SK-N-SH treated with all-trans-retinoic acid at 6 μM for 48 hours (cell line): ENCODE results near the gene VEGFB.

Source experiments
- ATAC-seq: fragments of 200-7000 bp; cut with Tn5 transposase; 3 replicates; pipeline ENCODE4 v1.9.1; 2020; ENCODE audit warnings: mild to moderate bottlenecking, moderate library complexity
- ARNTL ChIP-seq: fragments of 450-650 bp; formaldehyde crosslinking; IDR thresholded peaks from 2 replicates; pipeline ENCODE4 v1.5.0; 2020; ENCODE audit warnings: low read depth, mild to moderate bottlenecking, moderate library complexity, borderline replicate concordance
- BACH2 ChIP-seq: fragments of 250-450 bp; sonication (Bioruptor Pico); IDR thresholded peaks from 2 replicates; pipeline ENCODE4 v1.9.0; 2021; ENCODE audit warnings: mild to moderate bottlenecking, borderline replicate concordance
- CSDC2 ChIP-seq: fragments of 250-450 bp; sonication (Bioruptor Pico); IDR thresholded peaks from 2 replicates; pipeline ENCODE4 v1.5.0; 2020; ENCODE audit warnings: mild to moderate bottlenecking, moderate library complexity
- ESRRG ChIP-seq: fragments of 250-450 bp; sonication (Bioruptor Pico); IDR thresholded peaks from 2 replicates; pipeline ENCODE4 v1.6.1; 2021; ENCODE audit warnings: mild to moderate bottlenecking
- ISL1 ChIP-seq: fragments of 250-450 bp; sonication (Bioruptor Pico); IDR thresholded peaks from 2 replicates; pipeline ENCODE4 v2.1.2; 2022; ENCODE audit warnings: mild to moderate bottlenecking, moderate library complexity
- OSR1 ChIP-seq: fragments of 250-450 bp; sonication (Bioruptor Pico); IDR thresholded peaks from 2 replicates; pipeline ENCODE4 v1.8.0; 2022; ENCODE audit warnings: moderate library complexity, mild to moderate bottlenecking, inconsistent platforms
- PATZ1 ChIP-seq: fragments of 250-450 bp; sonication (Bioruptor Pico); IDR thresholded peaks from 2 replicates; pipeline ENCODE4 v1.8.0; 2020; ENCODE audit warnings: mild to moderate bottlenecking, moderate library complexity, borderline replicate concordance
- PPARA ChIP-seq: fragments of 250-450 bp; sonication (Bioruptor Pico); IDR thresholded peaks from 2 replicates; pipeline ENCODE4 v1.5.0; 2020; ENCODE audit warnings: mild to moderate bottlenecking, borderline replicate concordance
- RARB ChIP-seq: fragments of 250-450 bp; sonication (Bioruptor Pico); IDR thresholded peaks from 2 replicates; pipeline ENCODE4 v1.8.0; 2021; ENCODE audit warnings: mild to moderate bottlenecking, moderate library complexity
- SNAI2 ChIP-seq: fragments of 250-450 bp; sonication (Bioruptor Pico); IDR thresholded peaks from 2 replicates; pipeline ENCODE4 v1.5.0; 2020; ENCODE audit warnings: mild to moderate bottlenecking, moderate library complexity
- TCF4 ChIP-seq: fragments of 250-450 bp; sonication (Bioruptor Pico); IDR thresholded peaks from 2 replicates; pipeline ENCODE4 v1.8.0; 2021; ENCODE audit warnings: mild to moderate bottlenecking, moderate library complexity, borderline replicate concordance
- TOX ChIP-seq: fragments of 250-450 bp; sonication (Bioruptor Pico); IDR thresholded peaks from 2 replicates; pipeline ENCODE4 v1.8.0; 2021; ENCODE audit warnings: mild to moderate bottlenecking, moderate library complexity, borderline replicate concordance
- ZC3H10 ChIP-seq: fragments of 250-450 bp; sonication (Bioruptor Pico); IDR thresholded peaks from 2 replicates; pipeline ENCODE4 v1.5.1; 2021; ENCODE audit warnings: mild to moderate bottlenecking, moderate library complexity
- ZFP3 ChIP-seq: fragments of 250-450 bp; sonication (Bioruptor Pico); IDR thresholded peaks from 2 replicates; pipeline ENCODE4 v1.5.0; 2020; ENCODE audit warnings: mild to moderate bottlenecking, moderate library complexity
- ZFP30 ChIP-seq: fragments of 450-650 bp; formaldehyde crosslinking; IDR thresholded peaks from 2 replicates; pipeline ENCODE4 v1.5.0; 2022; ENCODE audit warnings: mild to moderate bottlenecking, moderate library complexity
- ZNF565 ChIP-seq: fragments of 450-650 bp; formaldehyde crosslinking; conservative IDR thresholded peaks from 2 replicates; pipeline ENCODE4 v1.5.0; 2020; ENCODE audit warnings: low read depth, mild to moderate bottlenecking, moderate library complexity
- ZNF8 ChIP-seq: fragments of 450-650 bp; formaldehyde crosslinking; IDR thresholded peaks from 2 replicates; pipeline ENCODE4 v1.5.0; 2020; ENCODE audit warnings: mild to moderate bottlenecking, moderate library complexity
- TF ChIP-seq, protein P1 (sequence below): fragments of 250-450 bp; sonication (Bioruptor Pico); IDR thresholded peaks from 2 replicates; pipeline ENCODE4 v1.5.0; 2020; ENCODE audit warnings: mild to moderate bottlenecking, moderate library complexity
- TF ChIP-seq, protein P2 (sequence below): fragments of 250-450 bp; sonication (Bioruptor Pico); IDR thresholded peaks from 2 replicates; pipeline ENCODE4 v1.5.1; 2020; ENCODE audit warnings: low read depth, mild to moderate bottlenecking, moderate library complexity
- TF ChIP-seq, protein P3 (sequence below): fragments of 250-450 bp; sonication (Bioruptor Pico); IDR thresholded peaks from 2 replicates; pipeline ENCODE4 v1.8.0; 2021; ENCODE audit warnings: low read depth, mild to moderate bottlenecking, moderate library complexity, borderline replicate concordance
- TF ChIP-seq, protein P4 (sequence below): fragments of 250-450 bp; sonication (Bioruptor Pico); IDR thresholded peaks from 2 replicates; pipeline ENCODE4 v1.5.1; 2021; ENCODE audit warnings: mild to moderate bottlenecking, moderate library complexity

VEGFB gene

GRCh38 chr11:64207256-64208085 is 26.9 kb upstream of the VEGFB start (continued):
- TF ChIP-seq, protein P1, sequence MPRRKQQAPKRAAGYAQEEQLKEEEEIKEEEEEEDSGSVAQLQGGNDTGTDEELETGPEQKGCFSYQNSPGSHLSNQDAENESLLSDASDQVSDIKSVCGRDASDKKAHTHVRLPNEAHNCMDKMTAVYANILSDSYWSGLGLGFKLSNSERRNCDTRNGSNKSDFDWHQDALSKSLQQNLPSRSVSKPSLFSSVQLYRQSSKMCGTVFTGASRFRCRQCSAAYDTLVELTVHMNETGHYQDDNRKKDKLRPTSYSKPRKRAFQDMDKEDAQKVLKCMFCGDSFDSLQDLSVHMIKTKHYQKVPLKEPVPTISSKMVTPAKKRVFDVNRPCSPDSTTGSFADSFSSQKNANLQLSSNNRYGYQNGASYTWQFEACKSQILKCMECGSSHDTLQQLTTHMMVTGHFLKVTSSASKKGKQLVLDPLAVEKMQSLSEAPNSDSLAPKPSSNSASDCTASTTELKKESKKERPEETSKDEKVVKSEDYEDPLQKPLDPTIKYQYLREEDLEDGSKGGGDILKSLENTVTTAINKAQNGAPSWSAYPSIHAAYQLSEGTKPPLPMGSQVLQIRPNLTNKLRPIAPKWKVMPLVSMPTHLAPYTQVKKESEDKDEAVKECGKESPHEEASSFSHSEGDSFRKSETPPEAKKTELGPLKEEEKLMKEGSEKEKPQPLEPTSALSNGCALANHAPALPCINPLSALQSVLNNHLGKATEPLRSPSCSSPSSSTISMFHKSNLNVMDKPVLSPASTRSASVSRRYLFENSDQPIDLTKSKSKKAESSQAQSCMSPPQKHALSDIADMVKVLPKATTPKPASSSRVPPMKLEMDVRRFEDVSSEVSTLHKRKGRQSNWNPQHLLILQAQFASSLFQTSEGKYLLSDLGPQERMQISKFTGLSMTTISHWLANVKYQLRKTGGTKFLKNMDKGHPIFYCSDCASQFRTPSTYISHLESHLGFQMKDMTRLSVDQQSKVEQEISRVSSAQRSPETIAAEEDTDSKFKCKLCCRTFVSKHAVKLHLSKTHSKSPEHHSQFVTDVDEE (CRISPR knock-in tag), result no peak
- TF ChIP-seq CSDC2, result no peak
- TF ChIP-seq ZNF8, result no peak
- no peak for TF ChIP-seq ZC3H10 (CRISPR knock-in tag)
- TF ChIP-seq ZFP3, result no peak
- TF ChIP-seq ESRRG, result no peak
- TF ChIP-seq PATZ1 (CRISPR knock-in tag), result no peak

DNA sequence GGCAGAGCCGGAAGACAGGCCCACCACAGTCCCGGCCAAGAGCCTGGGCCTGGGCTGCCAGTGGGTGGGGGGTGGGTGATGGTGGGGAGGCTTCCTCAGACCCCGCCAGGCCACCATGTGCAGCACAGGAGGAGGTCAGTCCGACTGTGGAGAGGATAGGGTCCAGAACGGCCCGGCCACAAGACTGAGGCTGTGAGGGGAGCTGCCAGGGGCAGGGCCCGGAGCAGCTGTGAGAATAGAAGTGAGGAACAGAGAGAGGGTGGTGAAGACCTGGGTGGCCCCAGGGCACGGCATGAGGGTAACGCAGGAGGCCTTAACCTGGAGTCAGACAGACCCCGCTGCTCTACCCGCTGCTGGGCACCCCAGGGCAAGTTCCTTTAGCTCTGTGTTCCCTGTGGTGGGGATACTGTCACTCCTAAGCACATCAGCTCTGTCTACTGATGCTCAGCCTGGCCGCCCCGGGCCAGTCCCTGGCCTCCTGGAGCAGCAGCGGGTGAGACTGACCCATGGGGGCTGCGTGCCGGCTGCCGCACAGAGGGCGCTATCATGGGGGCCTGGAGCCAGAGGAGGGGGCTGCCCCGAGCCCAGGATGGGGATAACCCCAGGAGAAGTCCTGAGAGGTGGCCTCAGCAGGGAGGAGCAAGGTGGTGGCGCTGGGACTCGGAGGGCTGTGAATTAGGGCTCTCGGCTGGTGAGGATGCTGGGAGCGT is 26.1 kb upstream of the VEGFB start:
- TF ChIP-seq PPARA (CRISPR knock-in tag) (no peak), TOX (no peak)
- TF ChIP-seq, protein P2, sequence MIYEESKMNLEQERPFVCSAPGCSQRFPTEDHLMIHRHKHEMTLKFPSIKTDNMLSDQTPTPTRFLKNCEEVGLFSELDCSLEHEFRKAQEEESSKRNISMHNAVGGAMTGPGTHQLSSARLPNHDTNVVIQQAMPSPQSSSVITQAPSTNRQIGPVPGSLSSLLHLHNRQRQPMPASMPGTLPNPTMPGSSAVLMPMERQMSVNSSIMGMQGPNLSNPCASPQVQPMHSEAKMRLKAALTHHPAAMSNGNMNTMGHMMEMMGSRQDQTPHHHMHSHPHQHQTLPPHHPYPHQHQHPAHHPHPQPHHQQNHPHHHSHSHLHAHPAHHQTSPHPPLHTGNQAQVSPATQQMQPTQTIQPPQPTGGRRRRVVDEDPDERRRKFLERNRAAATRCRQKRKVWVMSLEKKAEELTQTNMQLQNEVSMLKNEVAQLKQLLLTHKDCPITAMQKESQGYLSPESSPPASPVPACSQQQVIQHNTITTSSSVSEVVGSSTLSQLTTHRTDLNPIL (CRISPR knock-in tag), result no peak
- ATAC-seq, result no peak

- TF ChIP-seq TOX, result no peak
- no peak for TF ChIP-seq ISL1 (CRISPR knock-in tag)
- TF ChIP-seq ZFP30 (CRISPR knock-in tag), result no peak
- no peak for TF ChIP-seq OSR1 (CRISPR knock-in tag)
- no peak for TF ChIP-seq BACH2 (CRISPR knock-in tag)
- TF ChIP-seq, protein P1 (CRISPR knock-in tag), result no peak
- no peak for TF ChIP-seq PPARA (CRISPR knock-in tag)
- no peak for TF ChIP-seq PATZ1 (CRISPR knock-in tag)
- no peak for TF ChIP-seq ARNTL (CRISPR knock-in tag)
- no peak for TF ChIP-seq ZNF565 (CRISPR knock-in tag)
- no peak for TF ChIP-seq SNAI2 (CRISPR knock-in tag)
- no peak for TF ChIP-seq RARB (CRISPR knock-in tag)
- no peak for TF ChIP-seq TCF4 (CRISPR knock-in tag)
- TF ChIP-seq, protein P3, sequence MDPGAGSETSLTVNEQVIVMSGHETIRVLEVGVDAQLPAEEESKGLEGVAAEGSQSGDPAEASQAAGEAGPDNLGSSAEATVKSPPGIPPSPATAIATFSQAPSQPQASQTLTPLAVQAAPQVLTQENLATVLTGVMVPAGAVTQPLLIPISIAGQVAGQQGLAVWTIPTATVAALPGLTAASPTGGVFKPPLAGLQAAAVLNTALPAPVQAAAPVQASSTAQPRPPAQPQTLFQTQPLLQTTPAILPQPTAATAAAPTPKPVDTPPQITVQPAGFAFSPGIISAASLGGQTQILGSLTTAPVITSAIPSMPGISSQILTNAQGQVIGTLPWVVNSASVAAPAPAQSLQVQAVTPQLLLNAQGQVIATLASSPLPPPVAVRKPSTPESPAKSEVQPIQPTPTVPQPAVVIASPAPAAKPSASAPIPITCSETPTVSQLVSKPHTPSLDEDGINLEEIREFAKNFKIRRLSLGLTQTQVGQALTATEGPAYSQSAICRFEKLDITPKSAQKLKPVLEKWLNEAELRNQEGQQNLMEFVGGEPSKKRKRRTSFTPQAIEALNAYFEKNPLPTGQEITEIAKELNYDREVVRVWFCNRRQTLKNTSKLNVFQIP (CRISPR knock-in tag), result no peak
- TF ChIP-seq ZC3H10 (CRISPR knock-in tag), result no peak
- TF ChIP-seq ZFP3, result no peak
- no peak for TF ChIP-seq ESRRG
- TF ChIP-seq, protein P4, sequence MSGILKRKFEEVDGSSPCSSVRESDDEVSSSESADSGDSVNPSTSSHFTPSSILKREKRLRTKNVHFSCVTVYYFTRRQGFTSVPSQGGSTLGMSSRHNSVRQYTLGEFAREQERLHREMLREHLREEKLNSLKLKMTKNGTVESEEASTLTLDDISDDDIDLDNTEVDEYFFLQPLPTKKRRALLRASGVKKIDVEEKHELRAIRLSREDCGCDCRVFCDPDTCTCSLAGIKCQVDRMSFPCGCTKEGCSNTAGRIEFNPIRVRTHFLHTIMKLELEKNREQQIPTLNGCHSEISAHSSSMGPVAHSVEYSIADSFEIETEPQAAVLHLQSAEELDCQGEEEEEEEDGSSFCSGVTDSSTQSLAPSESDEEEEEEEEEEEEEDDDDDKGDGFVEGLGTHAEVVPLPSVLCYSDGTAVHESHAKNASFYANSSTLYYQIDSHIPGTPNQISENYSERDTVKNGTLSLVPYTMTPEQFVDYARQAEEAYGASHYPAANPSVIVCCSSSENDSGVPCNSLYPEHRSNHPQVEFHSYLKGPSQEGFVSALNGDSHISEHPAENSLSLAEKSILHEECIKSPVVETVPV (CRISPR knock-in tag), result no peak
- ATAC-seq, result no peak
Measured at GRCh38 chr11:64208796-64209562, 25.4 kb upstream of the VEGFB start.
